Measurements from ENCODE around the gene FNDC10.

FNDC10 gene

DNA sequence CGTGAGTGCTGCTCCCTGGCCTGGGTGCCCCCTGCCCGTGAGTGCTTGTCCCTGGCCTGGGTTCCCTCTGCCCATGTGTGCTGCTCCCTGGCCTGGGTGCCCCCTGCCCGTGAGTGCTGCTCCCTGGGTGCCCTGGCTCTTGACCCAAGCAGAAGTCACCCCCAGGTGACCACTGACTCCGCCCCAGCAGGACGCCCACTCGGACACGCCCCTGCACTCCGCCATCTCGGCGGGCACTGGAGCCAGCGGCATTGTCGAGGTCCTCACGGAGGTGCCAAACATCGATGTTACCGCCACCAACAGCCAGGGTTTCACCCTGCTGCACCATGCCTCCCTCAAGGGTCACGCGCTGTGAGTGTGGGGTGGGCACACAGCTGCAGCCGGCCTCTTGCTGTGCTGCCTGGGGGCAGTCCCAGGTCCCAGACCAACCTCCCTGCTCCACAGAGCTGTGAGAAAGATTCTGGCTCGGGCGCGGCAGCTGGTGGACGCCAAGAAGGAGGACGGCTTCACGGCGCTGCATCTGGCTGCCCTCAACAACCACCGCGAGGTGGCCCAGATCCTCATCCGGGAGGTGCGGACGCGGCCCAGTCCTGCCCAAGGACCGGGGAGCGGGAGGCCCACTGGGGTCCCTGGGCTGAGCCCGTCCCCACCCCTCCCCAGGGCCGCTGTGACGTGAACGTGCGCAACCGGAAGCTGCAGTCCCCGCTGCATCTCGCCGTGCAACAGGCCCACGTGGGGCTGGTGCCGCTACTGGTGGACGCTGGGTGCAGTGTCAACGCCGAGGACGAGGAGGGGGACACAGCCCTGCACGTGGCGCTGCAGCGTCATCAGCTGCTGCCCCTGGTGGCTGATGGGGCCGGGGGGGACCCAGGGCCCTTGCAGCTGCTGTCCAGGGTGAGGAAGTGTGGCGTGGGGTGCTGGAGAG is 28.2 kb upstream of the FNDC10 start:
- DNase-seq (ENCODE audit: low spot score): no peak

DNA sequence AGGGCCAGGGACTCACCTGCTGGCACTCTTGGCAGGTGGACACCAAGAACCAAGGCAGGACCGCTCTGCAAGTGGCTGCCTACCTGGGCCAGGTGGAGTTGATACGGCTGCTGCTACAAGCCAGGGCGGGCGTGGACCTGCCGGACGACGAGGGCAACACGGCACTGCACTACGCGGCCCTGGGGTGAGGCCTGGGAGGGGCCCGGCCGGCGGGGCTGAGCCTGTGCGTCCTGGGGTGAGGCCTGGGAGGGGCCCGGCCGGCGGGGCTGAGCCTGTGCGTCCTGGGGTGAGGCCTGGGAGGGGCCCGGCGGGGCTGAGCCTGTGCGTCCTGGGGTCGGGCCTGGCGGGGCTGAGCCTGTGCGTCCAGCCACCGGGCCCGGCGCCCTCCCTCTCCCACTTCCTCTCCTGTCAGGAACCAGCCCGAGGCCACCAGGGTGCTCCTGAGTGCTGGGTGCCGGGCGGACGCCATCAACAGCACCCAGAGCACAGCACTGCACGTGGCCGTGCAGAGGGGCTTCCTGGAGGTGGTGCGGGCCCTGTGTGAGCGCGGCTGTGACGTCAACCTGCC is 27.4 kb upstream of the FNDC10 start:
- DNase-seq (ENCODE audit: low spot score): no peak

DNA sequence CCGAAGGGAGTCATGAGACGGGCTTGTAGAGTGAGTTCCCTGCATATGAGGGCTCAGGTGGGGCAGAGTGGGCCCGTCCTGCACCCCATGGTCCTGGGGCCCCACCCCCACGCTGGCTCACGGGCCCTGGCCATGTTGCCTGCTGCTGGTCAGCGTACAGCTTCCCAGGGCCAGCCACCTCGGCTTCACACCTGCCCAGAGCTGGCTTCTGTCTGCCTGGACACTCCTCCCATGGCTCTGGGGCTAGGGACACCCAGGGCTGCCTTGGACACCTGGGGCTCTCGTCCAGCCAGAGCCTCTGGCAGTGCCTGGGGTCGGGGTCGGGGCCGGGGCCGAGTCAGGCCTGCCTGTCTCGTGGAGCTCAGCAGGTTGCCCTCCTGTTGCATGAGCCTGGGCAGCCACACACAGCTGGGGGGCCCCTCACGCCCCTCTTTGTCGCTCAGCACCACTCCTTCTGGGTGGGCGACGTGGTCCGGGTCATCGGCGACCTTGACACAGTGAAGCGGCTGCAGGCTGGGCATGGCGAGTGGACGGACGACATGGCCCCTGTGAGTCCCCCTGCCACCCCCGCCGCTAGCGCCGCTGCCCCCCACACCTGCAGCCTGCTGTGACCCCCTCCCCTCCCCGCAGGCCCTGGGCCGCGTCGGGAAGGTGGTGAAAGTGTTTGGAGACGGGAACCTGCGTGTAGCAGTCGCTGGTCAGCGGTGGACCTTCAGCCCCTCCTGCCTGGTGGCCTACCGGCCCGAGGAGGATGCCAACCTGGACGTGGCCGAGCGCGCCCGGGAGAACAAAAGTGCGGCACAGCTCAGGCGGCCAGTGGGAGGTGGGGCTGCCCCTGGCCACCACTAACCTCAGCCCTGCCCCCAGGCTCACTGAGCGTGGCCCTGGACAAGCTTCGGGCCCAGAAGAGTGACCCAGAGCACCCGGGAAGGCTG is 26.5 kb upstream of the FNDC10 start:
- no peak for DNase-seq (ENCODE audit: low spot score)

DNA sequence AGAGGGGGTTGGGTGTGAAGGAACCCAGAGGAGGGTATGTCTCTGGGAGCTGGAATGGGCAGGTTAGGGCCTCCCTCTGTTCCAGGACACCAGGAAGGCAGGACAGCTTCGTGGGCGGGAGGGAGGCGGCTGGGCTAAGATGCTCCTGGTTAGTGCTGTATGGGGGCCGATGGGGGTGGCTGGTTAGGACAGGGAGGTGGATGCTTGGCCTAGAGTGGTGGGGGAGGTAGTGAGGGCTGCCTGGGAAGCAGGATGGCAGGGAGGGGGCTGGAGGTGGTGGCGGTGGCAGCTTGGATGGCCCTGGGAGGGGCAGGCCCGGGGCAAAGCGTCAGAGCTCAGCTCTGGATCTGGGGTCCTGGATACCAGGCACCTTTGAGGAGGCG is 25.9 kb upstream of the FNDC10 start:
- DNase-seq (ENCODE audit: low spot score): no peak

DNA sequence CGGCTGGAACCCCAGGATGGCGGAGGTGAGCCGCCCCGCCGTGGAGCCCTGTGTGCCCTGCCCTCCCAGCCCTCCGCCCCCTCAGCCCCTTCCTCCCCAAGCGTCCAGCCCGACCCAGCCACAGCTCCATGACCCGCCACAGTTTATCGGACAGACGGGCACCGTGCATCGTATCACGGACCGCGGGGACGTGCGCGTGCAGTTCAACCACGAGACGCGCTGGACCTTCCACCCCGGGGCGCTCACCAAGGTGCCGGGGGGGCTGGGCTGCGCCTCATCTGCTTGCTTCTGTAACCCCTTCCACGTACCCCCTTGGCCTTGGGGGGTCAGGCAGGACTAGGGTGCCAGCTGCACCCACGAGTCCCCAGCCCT is 25.5 kb upstream of the FNDC10 start:
- no peak for DNase-seq (ENCODE audit: low spot score)

DNA sequence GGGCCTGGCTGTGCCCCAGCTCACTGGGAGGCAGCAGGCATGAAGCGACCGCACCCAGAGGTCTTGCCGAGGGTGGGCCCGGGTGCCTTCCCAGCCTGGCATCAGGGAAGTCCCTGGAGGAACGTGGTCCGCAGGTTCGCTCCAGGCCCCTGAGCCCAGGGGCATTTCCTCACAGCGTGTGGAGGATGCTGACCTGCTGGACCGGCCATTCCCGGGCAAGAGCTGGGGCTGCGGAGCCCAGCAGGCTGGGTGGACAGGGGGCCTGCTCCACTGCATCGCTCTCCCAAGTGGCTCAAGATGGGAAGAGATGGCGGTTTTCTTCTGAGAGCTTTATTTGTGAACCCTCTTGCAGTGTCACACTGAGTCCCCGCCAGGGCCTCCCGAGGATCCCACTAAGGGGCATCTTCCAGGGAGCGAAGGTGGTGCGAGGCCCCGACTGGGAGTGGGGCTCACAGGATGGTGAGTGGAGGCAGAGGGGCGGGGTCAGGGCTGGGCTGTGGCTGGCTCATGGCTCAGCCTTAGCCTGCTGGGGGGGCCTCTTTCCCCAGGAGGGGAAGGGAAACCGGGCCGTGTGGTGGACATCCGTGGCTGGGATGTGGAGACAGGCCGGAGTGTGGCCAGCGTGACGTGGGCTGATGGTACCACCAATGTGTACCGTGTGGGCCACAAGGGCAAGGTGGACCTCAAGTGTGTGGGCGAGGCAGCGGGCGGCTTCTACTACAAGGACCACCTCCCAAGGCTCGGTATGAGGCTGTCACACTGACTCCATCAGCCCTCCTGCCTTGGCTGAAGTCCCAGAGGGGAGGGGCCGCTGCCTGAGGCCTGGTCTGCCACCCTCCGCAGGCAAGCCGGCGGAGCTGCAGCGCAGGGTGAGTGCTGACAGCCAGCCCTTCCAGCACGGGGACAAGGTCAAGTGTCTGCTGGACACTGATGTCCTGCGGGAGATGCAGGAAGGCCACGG is 24.8 kb upstream of the FNDC10 start:
- DNase-seq (ENCODE audit: low spot score): no peak

DNA sequence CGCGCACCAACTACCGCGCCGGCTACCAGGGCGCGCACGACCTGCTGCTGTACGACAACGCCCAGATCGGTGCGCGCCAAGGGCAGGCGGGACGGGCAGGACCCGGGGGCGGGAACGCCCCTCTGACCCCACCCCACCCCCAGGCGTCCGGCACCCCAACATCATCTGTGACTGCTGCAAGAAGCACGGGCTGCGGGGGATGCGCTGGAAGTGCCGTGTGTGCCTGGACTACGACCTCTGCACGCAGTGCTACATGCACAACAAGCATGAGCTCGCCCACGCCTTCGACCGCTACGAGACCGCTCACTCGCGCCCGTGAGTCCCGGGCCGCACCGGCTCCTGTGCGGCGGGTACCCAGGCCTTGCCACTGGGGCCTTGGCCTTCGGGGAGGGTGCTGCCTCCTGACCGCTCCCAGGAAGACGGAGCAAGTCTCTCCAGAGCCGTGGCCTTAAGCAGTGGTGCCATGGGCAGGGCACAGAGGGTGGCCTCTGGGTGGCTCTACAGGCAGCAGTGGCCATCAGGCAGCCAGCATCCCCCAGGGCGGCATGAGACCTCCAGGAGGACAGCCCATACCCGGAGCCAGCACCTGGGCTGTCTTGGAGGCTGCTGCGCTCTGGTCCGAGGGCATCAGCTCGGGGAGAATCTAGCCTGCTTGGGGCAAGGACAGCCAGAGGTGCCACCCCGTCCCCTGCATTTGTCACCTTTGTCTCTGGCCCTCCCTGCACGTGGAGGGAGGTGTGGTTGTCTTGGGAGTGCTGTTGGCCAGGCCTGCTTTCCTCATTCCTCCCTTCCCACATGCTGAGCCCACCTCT is 23.9 kb upstream of the FNDC10 start:
- DNase-seq (ENCODE audit: low spot score): no peak

DNA sequence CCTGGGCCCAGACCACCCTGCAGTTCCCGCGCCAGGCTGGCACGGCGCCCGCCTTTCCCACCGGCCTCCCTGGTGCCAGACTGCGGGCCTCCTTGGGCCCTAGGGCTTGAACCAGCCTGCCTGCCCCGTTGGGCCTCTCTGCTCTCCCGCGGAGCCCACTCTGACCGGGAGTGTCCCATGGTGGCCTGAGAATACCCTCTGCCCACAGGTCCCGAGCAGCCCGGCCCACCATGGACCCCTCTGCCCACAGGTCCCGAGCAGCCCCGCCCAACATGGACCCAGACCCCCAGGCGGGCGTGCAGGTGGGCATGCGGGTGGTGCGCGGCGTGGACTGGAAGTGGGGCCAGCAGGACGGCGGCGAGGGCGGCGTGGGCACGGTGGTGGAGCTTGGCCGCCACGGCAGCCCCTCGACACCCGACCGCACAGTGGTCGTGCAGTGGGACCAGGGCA is 23.3 kb upstream of the FNDC10 start:
- DNase-seq (ENCODE audit: low spot score): no peak

DNA sequence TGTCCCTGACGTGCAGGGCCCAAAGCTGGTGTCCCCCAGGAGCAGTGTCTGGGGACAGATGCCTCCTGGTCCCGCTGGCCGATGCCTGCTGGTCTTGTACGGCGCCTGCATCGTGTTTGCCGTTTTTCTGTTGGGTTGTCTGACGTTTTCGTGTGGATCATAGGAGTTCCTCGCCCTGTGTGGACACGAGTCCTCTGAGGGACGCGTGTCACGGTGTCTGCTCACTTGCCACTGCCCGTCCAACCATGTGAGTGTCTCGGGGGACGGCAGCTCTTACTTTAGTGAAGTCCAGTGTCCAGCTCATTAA is 22.8 kb upstream of the FNDC10 start:
- no peak for DNase-seq (ENCODE audit: low spot score)

DNA sequence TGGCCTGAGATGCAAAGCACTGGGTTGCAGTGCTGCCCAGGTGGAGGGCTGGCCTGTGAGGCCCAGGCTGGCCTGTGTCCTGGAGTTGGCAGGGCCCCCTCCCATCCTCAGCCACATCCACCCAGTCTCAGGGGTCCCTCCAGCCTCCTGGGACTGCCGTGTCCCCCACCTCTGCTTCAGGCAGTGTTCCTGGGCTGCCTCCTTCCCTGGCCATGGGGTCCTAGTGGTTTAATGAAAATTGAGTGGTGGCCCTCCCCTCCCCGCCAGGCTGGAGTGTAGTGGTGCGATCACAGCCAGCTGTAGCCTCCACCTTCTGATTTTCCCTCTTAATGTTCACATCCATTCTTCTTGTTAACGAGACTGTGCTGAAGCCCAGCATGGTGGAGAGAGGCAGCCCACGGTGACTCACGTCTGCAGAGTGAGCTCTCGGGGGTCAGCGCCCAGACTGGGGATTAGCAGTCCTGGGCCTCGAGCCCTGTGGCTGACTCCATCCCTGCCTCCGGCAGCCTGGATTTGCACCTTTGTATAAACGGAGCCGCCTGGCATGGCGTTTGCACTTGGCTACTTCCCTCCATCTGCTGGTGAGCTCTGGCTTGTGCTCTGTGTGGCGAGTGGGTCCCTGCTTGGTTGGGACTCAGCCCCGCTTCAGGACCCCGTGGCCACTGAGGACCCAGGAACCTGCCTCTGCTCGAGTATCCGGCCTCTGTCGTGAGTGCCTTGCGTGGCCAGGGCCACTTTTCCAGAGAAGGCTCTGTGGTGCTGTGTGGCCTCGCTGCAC is 22.3 kb upstream of the FNDC10 start:
- no peak for DNase-seq (ENCODE audit: low spot score)

DNA sequence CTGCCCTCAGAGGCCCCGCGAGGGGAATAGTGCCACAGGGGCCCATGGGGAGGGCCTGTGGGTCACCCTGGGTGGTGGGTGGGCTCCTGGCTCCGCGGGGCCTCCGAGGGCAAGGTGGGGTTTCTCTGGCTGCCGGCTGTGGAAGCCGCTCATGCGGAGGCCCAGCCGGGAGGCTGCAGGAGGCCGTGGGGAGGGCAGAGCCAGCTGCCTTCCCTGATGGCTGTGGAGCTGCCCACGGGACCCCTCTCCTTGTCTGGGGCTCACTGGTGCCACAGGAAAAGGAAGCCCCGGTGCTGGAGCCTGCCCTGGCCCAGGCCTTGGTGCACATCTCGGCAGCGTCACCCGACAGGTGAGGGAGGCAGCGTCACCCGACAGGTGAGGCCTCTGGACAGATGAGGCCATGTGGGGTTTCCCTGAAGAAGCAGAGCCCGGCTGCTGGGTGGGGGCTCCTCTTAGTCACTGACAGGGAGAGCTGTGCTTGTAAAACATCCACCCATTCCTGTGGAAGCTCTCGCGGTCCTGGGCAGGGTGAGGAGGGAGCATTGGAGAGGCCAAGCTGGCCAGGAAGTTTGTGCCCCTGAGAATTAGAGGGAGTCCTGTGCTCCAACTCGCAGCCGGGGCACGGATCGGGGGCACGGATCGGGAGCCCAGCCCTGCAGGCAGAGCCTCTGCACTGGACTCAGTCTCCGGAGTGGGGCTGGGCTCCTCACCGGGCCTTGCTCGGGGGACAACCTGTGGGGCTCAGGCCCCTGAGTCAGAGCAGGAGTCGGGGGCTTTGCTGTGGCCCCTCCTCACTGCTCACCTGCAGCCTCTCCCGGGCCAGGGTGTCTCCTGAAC is 21.5 kb upstream of the FNDC10 start:
- DNase-seq (ENCODE audit: low spot score): no peak

DNA sequence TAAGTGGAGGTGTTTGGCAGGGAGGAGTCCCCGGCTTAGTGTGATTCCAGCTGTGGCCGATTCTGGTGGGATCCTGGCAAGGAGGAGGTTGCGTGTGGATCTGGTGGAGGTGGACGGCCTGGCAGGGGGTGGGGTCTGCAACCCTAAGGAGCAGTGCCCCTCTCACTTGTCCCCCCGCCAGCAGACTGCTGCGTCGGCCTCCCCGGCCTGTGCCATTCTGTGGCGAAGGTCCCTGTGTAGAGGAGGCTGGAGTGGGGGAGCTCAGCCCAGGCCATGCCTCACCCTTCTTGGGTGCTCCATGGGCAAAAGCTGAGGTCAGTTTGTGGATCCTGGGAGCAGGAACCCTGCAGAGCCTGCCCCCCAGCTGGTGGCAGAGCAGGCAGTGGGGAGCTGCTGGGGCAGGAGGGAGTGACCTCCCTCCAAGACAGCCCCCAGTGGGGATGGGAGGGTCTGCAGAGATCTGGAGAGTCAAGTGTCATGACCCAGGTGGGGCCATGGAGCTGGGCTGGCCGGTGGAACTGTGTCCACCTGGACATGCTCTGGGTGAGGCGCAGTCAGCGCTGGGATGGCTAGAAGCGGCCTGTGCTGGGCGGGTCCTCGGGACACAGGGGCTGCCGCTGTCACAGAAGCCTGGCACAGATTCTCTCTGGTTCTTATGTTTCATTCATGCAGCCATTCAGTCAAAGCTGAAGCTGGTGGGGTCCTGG is 20.7 kb upstream of the FNDC10 start:
- no peak for DNase-seq (ENCODE audit: low spot score)

DNA sequence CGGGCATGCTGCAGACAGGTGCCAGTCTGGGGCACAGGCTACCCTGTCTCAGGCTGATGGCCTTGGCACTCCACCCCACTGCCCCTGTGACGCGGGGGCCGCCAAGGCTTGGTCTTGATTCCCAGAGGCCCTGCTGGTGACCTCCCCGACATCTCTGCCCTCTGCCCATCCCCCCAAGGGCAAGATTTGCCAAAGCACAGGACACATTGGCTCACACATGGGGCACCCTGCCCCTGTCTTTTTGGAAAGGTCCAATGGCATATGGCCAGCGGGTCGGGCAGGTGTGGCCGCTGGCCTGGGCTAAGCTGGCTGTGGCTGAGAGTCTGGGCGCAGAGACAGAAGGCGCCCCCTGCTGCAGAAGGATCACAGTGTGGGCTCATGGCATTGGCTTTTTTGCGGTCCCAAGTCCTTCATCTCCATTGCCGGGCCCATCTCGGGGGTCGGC is 20.0 kb upstream of the FNDC10 start:
- no peak for DNase-seq (ENCODE audit: low spot score)

DNA sequence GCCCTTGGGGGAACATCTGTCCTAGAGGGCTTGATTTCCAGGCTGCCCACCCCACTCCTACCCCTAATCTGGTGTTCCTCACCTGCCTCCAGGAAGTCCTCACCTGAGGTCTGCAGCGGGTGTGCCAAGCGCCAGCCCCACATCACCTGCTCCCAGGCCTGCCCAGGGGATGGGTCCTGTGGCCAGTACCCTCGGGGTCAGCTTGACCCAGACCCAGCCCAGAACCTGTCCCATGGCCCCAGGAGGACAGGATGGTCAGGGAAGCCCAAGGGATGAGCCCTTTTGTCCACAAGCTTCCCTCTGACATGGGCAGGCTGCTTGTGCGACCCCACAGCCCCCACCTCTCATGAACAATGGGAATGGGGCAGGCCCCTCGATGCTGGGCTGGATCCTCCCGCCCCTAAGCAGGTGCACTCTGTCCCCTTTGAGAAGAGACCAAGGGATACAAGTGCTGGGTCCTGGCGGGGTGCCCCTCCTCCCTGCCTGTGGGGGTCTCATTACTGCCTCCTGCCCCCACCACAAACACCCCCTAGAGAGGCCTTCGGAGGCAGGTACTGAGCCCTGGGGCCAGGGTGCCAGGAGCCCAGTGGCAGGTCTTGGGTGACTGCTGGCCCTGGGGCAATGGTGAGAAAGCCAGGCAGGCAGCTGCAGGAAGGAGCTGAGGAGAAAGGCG is 18.6 kb upstream of the FNDC10 start:
- DNase-seq (ENCODE audit: low spot score): no peak

DNA sequence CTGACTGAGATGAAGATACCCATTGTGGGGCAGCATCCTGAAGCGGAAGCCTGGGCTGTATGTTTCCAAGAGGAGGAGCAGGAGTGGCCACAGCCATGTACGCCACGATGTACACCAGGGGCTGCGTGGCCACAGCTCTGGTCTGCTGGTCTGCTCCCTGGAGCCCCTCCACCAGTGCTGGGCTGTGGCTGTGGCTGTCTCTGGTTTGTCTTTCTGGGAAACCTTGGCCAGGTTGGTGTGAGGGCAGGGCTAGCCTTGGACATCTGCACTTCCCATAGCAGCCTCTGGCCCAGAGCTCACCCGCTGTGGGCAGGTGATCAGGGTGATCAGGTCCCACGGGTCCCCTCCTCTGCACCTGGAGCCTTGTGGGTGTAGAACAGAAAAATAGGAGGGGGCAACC is 18.0 kb upstream of the FNDC10 start:
- no peak for DNase-seq (ENCODE audit: low spot score)

DNA sequence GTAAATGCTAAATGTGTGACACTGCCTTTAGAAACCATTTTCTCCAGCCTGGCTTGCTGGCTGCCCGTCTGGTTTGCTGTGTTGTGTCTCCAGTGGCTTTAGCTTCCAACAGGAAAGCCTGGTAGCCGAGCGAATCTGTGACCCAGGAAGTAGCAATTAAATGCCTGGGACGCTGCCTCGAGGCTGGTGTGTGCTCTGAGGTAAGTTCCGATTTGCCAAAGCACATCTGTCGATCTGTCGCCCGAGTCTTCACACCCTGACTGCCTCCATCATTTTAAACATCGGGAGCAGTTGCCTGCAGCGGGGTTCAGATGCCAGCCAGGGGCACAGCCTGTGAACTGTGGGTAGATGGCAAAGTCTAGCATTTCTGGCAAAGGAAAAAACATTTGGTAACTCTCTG is 17.6 kb upstream of the FNDC10 start:
- no peak for DNase-seq (ENCODE audit: low spot score)

DNA sequence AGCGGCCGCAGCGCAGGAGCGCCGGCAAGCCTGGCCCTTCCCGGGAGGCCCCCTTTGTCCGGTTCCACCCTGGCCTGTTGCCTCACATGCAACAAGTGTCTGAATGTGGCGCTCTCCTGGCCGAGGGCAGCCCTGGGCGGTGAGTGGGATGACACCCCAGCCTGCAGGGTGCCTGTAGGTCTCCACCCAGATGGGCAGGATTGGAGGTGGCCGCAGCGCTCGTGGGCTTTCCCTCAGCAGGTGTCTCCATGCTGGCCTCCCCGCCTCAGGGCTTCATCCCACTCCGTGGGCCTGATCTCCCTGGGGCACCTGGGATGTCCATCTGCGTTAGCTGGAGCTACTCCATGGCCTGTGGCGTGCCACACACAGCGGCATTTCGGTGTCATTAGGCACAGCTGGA is 16.9 kb upstream of the FNDC10 start:
- no peak for DNase-seq (ENCODE audit: low spot score)
